Neural cell (in vitro differentiated cells): Measurements from ENCODE around the gene RBM17. TPM values are rescaled to one million over a fixed set of nuclear protein-coding genes. Genes with fewer than 3 reads are reported as not detected.

Experiments used
- H2AFZ ChIP-seq: fragments of 200-600, 300-800 bp; sonication (generic), shearing (Covaris generic); 2 replicates; pipeline ENCODE4 v1.6.0; 2014; ENCODE audit warnings: low read depth, mild to moderate bottlenecking, antibody characterized with exemption, low read length, moderate library complexity
- H3F3A ChIP-seq: fragments of 200-600 bp; shearing (Covaris generic); 2 replicates; pipeline ENCODE4 v1.6.1; 2016; ENCODE audit warnings: mild to moderate bottlenecking, moderate library complexity, mixed read lengths, antibody characterized with exemption, low read length; ENCODE audit not compliant: insufficient read depth, poor library complexity, severe bottlenecking
- H3K27ac ChIP-seq: fragments of 200-600, 300-800 bp; sonication (generic), shearing (Covaris generic); 2 replicates; pipeline ENCODE4 v1.5.1; 2014; ENCODE audit warnings: mild to moderate bottlenecking, low read length, moderate library complexity
- H3K27me3 ChIP-seq: fragments of 300-800, 200-600 bp; sonication (generic), shearing (Covaris generic); 2 replicates; pipeline ENCODE4 v1.6.0; 2014; ENCODE audit warnings: mild to moderate bottlenecking, low read depth, low read length, moderate library complexity; ENCODE audit not compliant: insufficient read depth
- H3K36me3 ChIP-seq: fragments of 300-800, 200-600 bp; sonication (generic), shearing (Covaris generic); 2 replicates; pipeline ENCODE4 v1.5.1; 2014; ENCODE audit warnings: mild to moderate bottlenecking, antibody characterized with exemption, low read length, moderate library complexity; ENCODE audit not compliant: insufficient read depth
- H3K4me2 ChIP-seq: fragments of 300-800, 200-600 bp; sonication (generic), shearing (Covaris generic); 2 replicates; pipeline ENCODE4 v1.6.0; 2014; ENCODE audit warnings: mild to moderate bottlenecking, low read length
- H3K4me3 ChIP-seq: fragments of 300-800, 200-600 bp; sonication (generic), shearing (Covaris generic); 2 replicates; pipeline ENCODE4 v1.5.1; 2014; ENCODE audit warnings: mild to moderate bottlenecking, low read length, moderate library complexity
- H3K79me2 ChIP-seq: fragments of 200-600 bp; shearing (Covaris generic); replicated peaks from 2 replicates; pipeline ENCODE4 v1.6.0; 2014; ENCODE audit warnings: mild to moderate bottlenecking, low read length, moderate library complexity; ENCODE audit not compliant: insufficient read depth
- H3K9ac ChIP-seq: fragments of 300-800, 200-600 bp; sonication (generic), shearing (Covaris generic); 2 replicates; pipeline ENCODE4 v1.6.1; 2016; ENCODE audit warnings: mild to moderate bottlenecking, low read length, mixed read lengths
- H3K9me2 ChIP-seq: fragments of 200-600 bp; shearing (Covaris generic); 2 replicates; pipeline ENCODE4 v1.6.1; 2016; ENCODE audit warnings: mild to moderate bottlenecking, low read length, mixed read lengths; ENCODE audit not compliant: insufficient read depth
- H3K9me3 ChIP-seq: fragments of 200-600, 300-800 bp; sonication (generic), shearing (Covaris generic); 2 replicates; pipeline ENCODE4 v1.6.1; 2016; ENCODE audit warnings: mild to moderate bottlenecking, mixed run types, low read length, moderate library complexity, mixed read lengths
- H4K20me1 ChIP-seq: fragments of 200-600 bp; shearing (Covaris generic); 2 replicates; pipeline ENCODE4 v1.6.1; 2016; ENCODE audit warnings: mild to moderate bottlenecking, mixed run types; ENCODE audit not compliant: insufficient read depth
- EP300 ChIP-seq: fragments of 450-650 bp; conservative IDR thresholded peaks from 2 replicates; pipeline ENCODE4 v1.6.1; 2014; ENCODE audit warnings: antibody characterized with exemption, mild to moderate bottlenecking, moderate library complexity; ENCODE audit not compliant: poor library complexity, severe bottlenecking
- EZH2 ChIP-seq: fragments of 200-600, 300-800 bp; shearing (Covaris generic), sonication (generic); IDR thresholded peaks from 2 replicates; pipeline ENCODE4 v1.6.1; 2014; ENCODE audit warnings: antibody characterized with exemption, low read length, borderline replicate concordance, mild to moderate bottlenecking; ENCODE audit not compliant: insufficient read depth, poor library complexity, severe bottlenecking
- MXI1 ChIP-seq: fragments of 450-650 bp; conservative IDR thresholded peaks from 2 replicates; pipeline ENCODE4 v1.6.1; 2014; ENCODE audit warnings: antibody characterized with exemption, mild to moderate bottlenecking; ENCODE audit not compliant: poor library complexity, severe bottlenecking
- POLR2AphosphoS5 ChIP-seq: IDR thresholded peaks from 2 replicates; pipeline ENCODE4 v1.6.1; 2012
- RAD21 ChIP-seq: fragments of 450-650 bp; conservative IDR thresholded peaks from 2 replicates; pipeline ENCODE4 v1.6.1; 2014; ENCODE audit warnings: antibody characterized with exemption, mild to moderate bottlenecking, moderate library complexity
- SMC3 ChIP-seq: fragments of 450-650 bp; conservative IDR thresholded peaks from 2 replicates; pipeline ENCODE4 v1.6.1; 2014; ENCODE audit warnings: antibody characterized with exemption, mild to moderate bottlenecking, moderate library complexity; ENCODE audit not compliant: poor library complexity
- TAF1 ChIP-seq: IDR thresholded peaks from 2 replicates; pipeline ENCODE4 v1.6.1; 2012; ENCODE audit warnings: low read depth
- polyA plus RNA-seq: library from polyadenylated mRNA; depleted of rRNA; stranded (reverse); fragments of >200 nt; gene quantifications from 2 replicates; pipeline ENCODE4 v1.2.3, GENCODE V29; 2014
- TF ChIP-seq, protein P1 (sequence below): fragments of 450-650 bp; IDR thresholded peaks from 2 replicates; pipeline ENCODE4 v1.5.1; 2014; ENCODE audit warnings: antibody characterized with exemption, mild to moderate bottlenecking, moderate library complexity; ENCODE audit not compliant: poor library complexity, severe bottlenecking
- TF ChIP-seq, protein P2 (sequence below): IDR thresholded peaks from 2 replicates; pipeline ENCODE4 v1.6.1; 2012; ENCODE audit warnings: borderline replicate concordance

RBM17 gene
- polyA plus RNA-seq, 1 donor from 2014 or later: 109 TPM

DNA sequence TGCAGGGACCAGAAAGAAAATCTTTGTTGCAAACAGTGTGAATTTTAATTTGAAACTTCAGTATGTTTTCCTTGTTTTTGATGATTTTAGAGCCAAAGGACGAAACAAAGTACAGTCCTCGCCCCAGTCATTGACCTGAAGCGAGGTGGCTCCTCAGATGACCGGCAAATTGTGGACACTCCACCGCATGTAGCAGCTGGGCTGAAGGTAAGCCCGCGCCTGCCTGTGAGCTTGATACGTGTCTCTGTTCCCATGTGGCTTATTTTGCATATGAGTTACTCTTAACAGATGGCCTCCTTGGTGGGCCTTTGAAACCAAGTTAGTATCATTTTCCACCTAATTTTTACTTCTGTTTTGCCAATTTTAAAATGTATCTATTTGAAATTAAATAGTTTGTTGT is 12.3 kb downstream of the RBM17 start:
- Histone ChIP-seq H3K9ac (no peak overlapping the region), H3K27ac (no peak overlapping the region), H4K20me1 (no peaks in the 10 kb centered on the region), H3K27me3 (no peaks in the 10 kb centered on the region), H3K9me3 (no peaks in the 10 kb centered on the region), H3K9me2 (no peaks in the 10 kb centered on the region), H3K4me2 (no peak overlapping the region), H3F3A (no peaks in the 10 kb centered on the region), H3K4me3 (no peak overlapping the region), H2AFZ (no peak overlapping the region), H3K79me2 (peaks cover 22% of the 10 kb centered on the region), H3K36me3 (peaks cover 14% of the 10 kb centered on the region)
- TF ChIP-seq, protein P1, sequence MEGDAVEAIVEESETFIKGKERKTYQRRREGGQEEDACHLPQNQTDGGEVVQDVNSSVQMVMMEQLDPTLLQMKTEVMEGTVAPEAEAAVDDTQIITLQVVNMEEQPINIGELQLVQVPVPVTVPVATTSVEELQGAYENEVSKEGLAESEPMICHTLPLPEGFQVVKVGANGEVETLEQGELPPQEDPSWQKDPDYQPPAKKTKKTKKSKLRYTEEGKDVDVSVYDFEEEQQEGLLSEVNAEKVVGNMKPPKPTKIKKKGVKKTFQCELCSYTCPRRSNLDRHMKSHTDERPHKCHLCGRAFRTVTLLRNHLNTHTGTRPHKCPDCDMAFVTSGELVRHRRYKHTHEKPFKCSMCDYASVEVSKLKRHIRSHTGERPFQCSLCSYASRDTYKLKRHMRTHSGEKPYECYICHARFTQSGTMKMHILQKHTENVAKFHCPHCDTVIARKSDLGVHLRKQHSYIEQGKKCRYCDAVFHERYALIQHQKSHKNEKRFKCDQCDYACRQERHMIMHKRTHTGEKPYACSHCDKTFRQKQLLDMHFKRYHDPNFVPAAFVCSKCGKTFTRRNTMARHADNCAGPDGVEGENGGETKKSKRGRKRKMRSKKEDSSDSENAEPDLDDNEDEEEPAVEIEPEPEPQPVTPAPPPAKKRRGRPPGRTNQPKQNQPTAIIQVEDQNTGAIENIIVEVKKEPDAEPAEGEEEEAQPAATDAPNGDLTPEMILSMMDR: no peak
- no peak for TF ChIP-seq POLR2AphosphoS5
- TF ChIP-seq SMC3: no peak
- TF ChIP-seq, protein P2, sequence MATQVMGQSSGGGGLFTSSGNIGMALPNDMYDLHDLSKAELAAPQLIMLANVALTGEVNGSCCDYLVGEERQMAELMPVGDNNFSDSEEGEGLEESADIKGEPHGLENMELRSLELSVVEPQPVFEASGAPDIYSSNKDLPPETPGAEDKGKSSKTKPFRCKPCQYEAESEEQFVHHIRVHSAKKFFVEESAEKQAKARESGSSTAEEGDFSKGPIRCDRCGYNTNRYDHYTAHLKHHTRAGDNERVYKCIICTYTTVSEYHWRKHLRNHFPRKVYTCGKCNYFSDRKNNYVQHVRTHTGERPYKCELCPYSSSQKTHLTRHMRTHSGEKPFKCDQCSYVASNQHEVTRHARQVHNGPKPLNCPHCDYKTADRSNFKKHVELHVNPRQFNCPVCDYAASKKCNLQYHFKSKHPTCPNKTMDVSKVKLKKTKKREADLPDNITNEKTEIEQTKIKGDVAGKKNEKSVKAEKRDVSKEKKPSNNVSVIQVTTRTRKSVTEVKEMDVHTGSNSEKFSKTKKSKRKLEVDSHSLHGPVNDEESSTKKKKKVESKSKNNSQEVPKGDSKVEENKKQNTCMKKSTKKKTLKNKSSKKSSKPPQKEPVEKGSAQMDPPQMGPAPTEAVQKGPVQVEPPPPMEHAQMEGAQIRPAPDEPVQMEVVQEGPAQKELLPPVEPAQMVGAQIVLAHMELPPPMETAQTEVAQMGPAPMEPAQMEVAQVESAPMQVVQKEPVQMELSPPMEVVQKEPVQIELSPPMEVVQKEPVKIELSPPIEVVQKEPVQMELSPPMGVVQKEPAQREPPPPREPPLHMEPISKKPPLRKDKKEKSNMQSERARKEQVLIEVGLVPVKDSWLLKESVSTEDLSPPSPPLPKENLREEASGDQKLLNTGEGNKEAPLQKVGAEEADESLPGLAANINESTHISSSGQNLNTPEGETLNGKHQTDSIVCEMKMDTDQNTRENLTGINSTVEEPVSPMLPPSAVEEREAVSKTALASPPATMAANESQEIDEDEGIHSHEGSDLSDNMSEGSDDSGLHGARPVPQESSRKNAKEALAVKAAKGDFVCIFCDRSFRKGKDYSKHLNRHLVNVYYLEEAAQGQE: no peak
- TF ChIP-seq TAF1: no peak
- no peak for TF ChIP-seq EP300
- TF ChIP-seq RAD21: no peak
- no peak for TF ChIP-seq EZH2
- no peak for TF ChIP-seq MXI1

DNA sequence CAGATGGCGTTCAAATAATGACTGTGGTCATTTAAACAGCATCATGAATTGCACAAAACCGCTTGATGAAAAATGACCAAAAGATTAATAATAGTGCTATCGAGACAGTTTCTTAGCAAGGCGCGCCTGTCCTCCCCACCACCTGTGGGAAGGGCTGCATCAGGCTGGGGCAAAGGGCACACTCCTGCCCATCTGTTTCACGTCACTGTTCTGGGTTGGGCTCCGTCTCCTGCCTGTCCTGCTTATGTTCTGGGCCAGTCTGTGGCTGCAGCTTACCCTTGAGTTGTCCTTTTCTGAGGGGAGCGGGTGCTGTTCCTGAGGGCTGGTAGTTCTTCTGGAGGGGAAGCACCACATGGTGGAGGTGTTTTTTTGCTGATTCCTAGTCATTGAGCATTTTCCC is 13.3 kb downstream of the RBM17 start:
- Histone ChIP-seq H4K20me1 (no peaks in the 10 kb centered on the region), H3K27ac (no peak overlapping the region), H3K9me2 (no peaks in the 10 kb centered on the region), H3K27me3 (no peaks in the 10 kb centered on the region), H2AFZ (no peak overlapping the region), H3K9ac (no peak overlapping the region), H3K36me3 (peaks cover 14% of the 10 kb centered on the region), H3F3A (no peaks in the 10 kb centered on the region), H3K9me3 (no peaks in the 10 kb centered on the region), H3K79me2 (peaks cover 13% of the 10 kb centered on the region), H3K4me3 (no peak overlapping the region), H3K4me2 (no peak overlapping the region)
- TF ChIP-seq RAD21: no peak
- no peak for TF ChIP-seq MXI1
- TF ChIP-seq EZH2: no peak
- TF ChIP-seq, protein P1: no peak
- TF ChIP-seq SMC3: no peak
- TF ChIP-seq, protein P2: no peak
- no peak for TF ChIP-seq POLR2AphosphoS5
- TF ChIP-seq TAF1: no peak
- TF ChIP-seq EP300: no peak
